HFF-Myc (cell line): ENCODE measurements around the gene WEE1.

ENCODE experiments used
- DNase-seq: peaks from one replicate; pipeline ENCODE4 v3.0.0-alpha.2; 2011; ENCODE audit warnings: low read depth; ENCODE audit errors: extremely low read depth
- H3K4me3 ChIP-seq: replicated peaks from 2 replicates; pipeline ENCODE4 v1.5.1; 2011; ENCODE audit warnings: low read depth, mild to moderate bottlenecking, control low read depth, low read length
- TF ChIP-seq, protein P1 (sequence below): IDR thresholded peaks from 2 replicates; pipeline ENCODE4 v1.5.1; 2012; ENCODE audit warnings: mild to moderate bottlenecking, low read depth, low read length, control low read depth; ENCODE audit errors: missing control alignments

Gene WEE1

DNA sequence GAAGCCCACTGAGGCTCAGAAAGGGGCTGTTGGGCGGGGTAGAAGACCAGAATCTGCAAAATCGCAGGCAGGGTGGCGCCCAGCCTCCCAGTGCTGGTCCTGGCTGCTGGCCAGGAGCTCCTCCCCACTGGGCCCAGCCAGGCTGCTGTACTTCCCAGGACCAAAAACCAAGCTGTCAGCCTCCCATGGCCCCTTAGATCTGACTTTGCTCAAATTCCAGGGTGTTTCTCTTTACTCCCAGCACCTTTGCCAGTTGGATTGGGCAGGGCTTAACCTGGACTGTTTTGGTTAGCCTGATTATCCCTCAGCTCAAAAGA lies 44.2 kb upstream of the WEE1 start:
- TF ChIP-seq, protein P1, sequence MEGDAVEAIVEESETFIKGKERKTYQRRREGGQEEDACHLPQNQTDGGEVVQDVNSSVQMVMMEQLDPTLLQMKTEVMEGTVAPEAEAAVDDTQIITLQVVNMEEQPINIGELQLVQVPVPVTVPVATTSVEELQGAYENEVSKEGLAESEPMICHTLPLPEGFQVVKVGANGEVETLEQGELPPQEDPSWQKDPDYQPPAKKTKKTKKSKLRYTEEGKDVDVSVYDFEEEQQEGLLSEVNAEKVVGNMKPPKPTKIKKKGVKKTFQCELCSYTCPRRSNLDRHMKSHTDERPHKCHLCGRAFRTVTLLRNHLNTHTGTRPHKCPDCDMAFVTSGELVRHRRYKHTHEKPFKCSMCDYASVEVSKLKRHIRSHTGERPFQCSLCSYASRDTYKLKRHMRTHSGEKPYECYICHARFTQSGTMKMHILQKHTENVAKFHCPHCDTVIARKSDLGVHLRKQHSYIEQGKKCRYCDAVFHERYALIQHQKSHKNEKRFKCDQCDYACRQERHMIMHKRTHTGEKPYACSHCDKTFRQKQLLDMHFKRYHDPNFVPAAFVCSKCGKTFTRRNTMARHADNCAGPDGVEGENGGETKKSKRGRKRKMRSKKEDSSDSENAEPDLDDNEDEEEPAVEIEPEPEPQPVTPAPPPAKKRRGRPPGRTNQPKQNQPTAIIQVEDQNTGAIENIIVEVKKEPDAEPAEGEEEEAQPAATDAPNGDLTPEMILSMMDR = no peak
- no peak overlapping the region for H3K4me3 ChIP-seq

DNA sequence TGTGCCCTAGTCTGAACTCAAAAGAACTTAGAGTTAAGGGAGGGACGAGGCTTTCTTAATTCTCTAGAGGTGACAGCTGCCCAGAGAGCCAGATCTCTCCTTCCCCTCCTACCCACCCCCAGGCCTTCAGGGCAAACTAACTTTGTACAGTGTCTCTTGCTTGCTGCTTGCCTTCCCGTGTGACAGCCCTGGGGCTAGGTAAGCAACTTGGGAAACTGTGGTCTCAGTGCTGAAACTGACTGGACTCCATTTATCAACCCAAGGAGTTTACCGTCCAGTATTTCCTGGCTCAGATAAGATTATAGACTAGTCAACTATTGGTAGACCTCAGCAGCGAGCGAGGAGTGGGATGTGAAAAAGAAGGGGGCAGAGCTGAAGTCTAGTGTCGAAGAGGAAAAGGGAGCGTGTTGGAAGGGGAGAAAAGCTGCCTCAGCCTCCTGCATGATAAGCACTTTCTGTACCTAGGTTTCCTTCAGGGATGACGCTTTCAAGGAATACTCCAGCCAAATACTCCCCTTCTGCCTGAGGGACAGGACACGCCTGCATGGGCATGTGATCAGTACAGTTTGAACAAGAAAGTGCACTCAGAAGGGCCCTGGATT lies 43.3 kb upstream of the WEE1 start:
- H3K4me3 ChIP-seq = no peak overlapping the region
- no peak for DNase-seq
- TF ChIP-seq, protein P1 = no peak

More for the DNA sequence above, 44.2 kb upstream of the WEE1 start:
- DNase-seq = no peak

DNA sequence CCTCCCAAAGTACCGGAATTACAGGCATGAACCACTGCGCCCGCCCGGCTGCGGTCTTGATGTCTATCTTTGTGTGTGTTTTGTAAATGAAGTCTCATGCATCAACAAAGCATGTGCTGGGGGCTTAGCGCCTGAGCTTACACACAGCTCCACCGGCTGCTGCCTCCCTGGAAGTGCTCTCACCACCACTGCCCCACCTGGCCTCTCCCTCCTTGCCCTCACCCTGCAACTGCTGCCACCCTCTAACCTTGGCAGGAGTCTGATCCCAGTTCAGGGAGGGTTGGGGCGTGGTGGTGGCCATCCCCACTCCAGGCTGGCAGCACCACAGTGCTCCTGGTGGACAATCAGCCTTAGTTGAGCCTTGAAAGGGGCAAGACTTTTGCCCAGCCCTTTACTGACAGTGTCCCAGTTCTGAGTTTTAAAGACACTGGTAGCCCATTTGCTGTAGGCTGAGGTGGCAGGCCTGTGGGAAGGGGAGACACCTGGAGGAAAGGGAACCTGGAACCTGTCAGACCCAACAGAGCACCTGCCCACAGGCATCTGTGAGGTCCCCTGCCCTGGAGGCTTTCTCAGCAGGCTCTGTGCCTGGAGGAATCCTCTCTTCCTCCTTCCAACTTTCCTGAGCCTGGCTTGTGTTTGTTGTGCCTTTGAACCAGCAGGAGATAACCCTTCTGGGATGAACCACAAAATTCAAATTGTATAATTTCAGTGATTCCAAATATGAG lies 42.4 kb upstream of the WEE1 start:
- TF ChIP-seq, protein P1 = no peak
- DNase-seq = no peak
- H3K4me3 ChIP-seq = no peak overlapping the region

DNA sequence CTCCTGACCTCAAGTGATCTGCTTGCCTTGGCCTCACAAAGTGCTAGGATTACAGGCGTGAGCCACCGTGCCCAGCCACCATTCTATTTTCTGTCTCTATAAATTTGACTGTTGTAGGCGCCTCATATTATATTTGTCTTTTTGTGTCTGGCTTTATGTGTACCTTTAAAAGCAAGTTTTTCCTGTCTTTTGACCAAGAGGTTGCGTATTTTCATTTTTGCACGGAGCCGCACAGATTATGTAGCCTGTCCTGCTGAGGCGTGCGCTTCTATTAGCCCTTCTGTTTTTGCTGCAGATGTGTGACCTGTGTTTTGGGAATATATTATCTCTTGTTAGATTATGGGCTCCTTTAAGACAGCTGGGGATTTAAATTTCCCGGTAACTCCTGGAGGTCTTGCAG lies 40.4 kb upstream of the WEE1 start:
- DNase-seq = no peak
- TF ChIP-seq, protein P1 = no peak

DNA sequence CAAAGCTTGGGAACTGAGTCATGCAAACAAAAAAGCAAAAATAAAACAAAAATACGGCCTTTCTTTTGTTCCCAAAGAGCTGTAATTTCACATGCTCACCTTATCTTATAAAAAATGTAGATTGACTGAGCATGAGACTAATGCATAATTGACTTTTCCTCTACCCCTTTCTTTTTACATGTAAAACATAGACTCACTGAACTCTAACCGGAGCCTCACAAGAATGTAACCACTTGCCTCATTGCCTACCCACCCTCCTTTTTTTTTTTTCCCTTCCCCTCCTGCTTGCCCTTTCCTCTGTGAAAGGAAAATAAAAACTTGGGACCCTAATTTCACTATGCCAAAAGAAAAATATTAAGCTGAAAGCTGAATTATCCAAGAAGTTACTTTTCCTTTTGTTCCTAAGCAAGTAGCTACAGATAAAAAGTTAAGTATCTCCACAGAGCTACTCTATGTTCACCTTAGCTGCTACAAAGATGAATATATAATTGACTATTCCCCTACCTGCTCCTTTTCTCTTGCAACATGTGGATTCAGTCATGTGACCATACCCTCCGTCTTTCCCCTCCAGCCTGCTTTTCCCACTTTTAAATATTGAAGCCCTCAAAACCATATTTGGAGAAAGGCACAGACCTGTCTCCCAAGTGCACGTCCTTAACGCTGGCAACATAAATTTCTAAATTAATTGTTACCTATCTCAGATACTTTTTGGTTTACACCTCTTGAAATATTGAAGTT lies 39.6 kb upstream of the WEE1 start:
- TF ChIP-seq, protein P1 = no peak
- no peak overlapping the region for H3K4me3 ChIP-seq
- no peak for DNase-seq

More for the DNA sequence above, 40.4 kb upstream of the WEE1 start:
- H3K4me3 ChIP-seq = no peak overlapping the region

DNA sequence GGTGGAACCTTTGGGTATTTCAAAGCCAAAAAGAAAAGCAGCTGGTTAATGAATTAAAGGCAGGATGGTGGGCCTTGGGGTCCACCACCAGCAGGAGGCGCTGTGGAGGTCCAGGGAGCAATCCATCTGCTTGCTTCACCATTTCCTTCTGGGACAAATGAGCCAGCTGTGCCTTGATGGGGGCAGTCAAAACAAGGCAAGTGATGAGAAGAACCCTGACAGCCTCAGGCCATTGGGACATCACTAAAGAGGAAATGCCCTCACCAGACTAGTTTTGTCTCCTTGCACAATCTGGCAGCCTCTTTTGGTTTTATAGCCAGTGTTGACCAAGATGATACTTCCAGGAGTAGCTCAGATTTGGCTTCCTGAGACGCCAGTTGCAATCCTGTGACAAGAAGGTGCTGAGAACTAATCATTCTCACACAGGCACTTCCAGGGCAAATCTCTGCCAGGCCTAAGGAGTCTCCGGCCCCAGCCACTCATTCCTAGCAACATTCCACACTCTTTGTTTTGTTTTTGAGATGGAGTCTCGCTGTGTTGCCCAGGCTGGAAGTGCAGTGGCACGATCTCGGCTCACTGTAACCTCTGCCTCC lies 38.2 kb upstream of the WEE1 start:
- H3K4me3 ChIP-seq = no peak overlapping the region
- DNase-seq = peak; percentile 30
- TF ChIP-seq, protein P1 = peak; percentile 90
